ENCODE results near the gene SETBP1. TPM values are rescaled to one million over a fixed set of nuclear protein-coding genes. Genes with fewer than 3 reads are reported as not detected.

Gene SETBP1
- total and polyA plus RNA-seq, 8 donors, result 19.7 to 27.5 (median 21.5) TPM

DNA sequence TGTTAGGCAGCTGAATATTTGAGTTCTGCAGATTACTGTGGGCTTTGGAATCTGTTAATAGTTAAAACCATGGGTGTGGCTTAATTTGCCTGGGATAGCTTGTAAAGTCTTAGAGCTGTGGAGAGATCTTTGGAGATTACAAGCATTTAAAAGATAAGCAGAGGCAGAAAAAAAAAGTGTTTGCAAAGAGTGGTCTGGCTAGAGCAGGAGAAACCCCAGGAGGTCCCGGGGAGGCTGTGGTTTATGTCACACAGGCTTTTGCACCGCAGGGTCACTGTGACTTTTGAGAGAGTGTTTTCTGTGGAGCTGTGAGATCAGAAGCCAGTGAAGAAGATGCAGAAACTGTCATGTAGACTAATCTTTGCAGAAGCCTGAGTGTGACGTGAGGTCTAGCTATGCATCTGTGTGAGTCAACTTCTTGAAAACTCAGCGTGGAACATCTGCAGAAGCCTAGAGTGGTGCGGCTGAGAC lies 49.0 kb downstream of the SETBP1 start:
- Histone ChIP-seq H3K27ac (peak overlapping the region in 1 of 2 donors; percentile 28), H3K36me3 (no peaks in the 10 kb centered on the region), H3K4me1 (peaks cover 14 to 41% of the 10 kb centered on the region in 2 donors), H3K27me3 (peaks cover 0 to 55% of the 10 kb centered on the region in 2 donors), H3K4me3 (no peak overlapping the region), H3K9me3 (no peaks in the 10 kb centered on the region)
- TF ChIP-seq, protein P1, sequence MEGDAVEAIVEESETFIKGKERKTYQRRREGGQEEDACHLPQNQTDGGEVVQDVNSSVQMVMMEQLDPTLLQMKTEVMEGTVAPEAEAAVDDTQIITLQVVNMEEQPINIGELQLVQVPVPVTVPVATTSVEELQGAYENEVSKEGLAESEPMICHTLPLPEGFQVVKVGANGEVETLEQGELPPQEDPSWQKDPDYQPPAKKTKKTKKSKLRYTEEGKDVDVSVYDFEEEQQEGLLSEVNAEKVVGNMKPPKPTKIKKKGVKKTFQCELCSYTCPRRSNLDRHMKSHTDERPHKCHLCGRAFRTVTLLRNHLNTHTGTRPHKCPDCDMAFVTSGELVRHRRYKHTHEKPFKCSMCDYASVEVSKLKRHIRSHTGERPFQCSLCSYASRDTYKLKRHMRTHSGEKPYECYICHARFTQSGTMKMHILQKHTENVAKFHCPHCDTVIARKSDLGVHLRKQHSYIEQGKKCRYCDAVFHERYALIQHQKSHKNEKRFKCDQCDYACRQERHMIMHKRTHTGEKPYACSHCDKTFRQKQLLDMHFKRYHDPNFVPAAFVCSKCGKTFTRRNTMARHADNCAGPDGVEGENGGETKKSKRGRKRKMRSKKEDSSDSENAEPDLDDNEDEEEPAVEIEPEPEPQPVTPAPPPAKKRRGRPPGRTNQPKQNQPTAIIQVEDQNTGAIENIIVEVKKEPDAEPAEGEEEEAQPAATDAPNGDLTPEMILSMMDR (IDR thresholded peaks at IDR 0.05), result no peak
- intact Hi-C loops (cut with DNase I), result no loop called here
- ATAC-seq (peak; percentile 25), DNase-seq (no peak)

DNA sequence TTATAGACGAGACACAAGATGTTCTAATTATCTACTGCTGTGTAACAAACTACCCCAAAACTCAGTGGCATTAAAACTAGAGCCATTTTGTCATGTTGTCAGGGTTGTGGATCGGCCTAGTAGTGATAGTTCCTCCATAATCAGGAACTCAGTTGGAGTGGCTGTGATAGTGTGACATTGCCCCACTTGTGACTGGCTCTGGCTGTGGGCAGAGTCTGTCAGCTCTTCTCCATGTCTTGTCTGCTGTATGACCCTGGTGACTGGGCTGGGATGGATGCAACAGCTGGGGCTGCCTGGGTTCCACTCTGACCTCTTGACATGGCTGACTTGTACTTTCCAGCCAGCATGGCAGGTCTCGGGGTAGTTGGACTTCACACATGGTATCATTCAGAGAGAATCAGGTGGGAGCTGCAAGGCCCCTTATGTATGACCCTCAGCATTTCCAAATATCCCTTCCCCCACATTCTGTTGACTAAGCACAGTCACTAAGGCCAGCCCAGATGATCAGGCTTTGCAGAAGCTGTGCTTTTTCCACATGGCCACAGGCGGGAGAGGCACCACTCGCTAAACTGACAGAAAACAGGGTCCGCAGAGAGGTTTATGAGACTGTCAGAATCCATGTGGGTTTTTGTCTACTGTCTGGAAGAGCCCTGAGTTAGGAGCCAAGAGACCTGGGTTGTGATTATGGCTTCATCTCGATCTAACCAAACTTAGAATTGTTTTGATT lies 50.3 kb downstream of the SETBP1 start:
- ATAC-seq, result no peak
- no peak overlapping the region for H3K4me3 ChIP-seq
- peaks cover 0 to 48% of the 10 kb centered on the region in 2 donors for H3K27me3 ChIP-seq
- H3K4me1 ChIP-seq, result peaks cover 7 to 33% of the 10 kb centered on the region in 2 donors
- TF ChIP-seq, protein P1 (IDR thresholded peaks at IDR 0.05), result no peak
- intact Hi-C loops (cut with DNase I), result no loop called here
- H3K27ac ChIP-seq, result no peak overlapping the region
- no peaks in the 10 kb centered on the region for H3K9me3 ChIP-seq
- H3K36me3 ChIP-seq, result no peaks in the 10 kb centered on the region
- no peak for DNase-seq

DNA sequence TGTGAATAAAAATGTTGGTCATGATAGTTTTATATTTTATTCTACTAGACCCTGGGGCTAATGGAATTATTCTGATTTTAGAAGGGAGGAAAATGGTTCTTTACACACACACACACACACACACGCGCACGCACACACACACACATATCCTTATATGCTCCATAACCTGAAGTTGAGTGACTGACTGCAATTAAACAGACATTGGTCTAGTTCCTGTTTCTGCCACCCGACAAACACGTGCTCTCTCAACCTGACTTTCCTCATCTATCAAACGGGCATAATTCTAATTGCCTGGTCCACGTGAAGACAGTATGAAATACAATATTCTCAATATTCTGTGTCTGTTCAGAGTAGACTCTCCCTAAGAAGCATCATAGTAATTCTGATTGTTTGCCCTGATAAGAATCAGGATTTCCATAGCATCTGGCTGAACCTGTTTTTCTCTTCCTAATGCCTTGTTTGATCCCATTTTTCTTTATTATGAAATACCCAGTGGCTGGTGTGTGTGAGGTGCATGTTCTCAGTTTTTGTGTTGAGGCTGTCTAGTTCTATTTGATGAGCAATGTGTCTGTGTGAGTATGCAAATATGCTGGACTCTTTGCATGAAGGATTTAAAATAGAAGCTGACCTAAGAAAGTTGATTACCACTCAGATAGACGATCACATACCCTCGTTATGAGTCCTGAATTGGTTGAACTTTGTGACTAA lies 51.0 kb downstream of the SETBP1 start:
- H3K27ac ChIP-seq, result no peak overlapping the region
- intact Hi-C loops (cut with DNase I), result no loop called here

DNA sequence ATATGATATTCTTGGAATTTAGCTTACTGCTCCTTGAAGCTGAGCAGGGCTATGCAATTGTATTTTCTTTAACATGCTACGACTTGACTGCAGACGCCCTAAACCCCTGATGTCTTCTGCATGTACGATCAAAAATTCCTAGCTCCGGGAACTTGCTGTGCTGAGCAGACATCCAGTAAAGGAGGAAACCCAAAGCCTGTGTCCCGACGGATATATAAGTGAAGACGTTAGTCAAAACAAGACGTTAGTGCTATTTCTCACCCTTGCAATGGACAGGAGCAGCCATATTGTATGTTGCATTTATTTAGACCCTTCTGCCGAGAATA lies 51.5 kb downstream of the SETBP1 start:
- H3K9me3 ChIP-seq, result no peaks in the 10 kb centered on the region
- H3K4me1 ChIP-seq, result peaks cover 0 to 24% of the 10 kb centered on the region in 2 donors
- DNase-seq (no peak), ATAC-seq (no peak)
- H3K36me3 ChIP-seq, result no peaks in the 10 kb centered on the region
- intact Hi-C loops (cut with DNase I), result no loop called here
- H3K4me3 ChIP-seq, result no peak overlapping the region
- H3K27ac ChIP-seq, result no peak overlapping the region
- TF ChIP-seq, protein P1 (IDR thresholded peaks at IDR 0.05), result no peak
- peaks cover 0 to 57% of the 10 kb centered on the region in 2 donors for H3K27me3 ChIP-seq

More for the DNA sequence above, 51.0 kb downstream of the SETBP1 start:
- H3K9me3 ChIP-seq, result no peaks in the 10 kb centered on the region
- DNase-seq (no peak), ATAC-seq (no peak)
- TF ChIP-seq, protein P1 (IDR thresholded peaks at IDR 0.05), result no peak
- no peaks in the 10 kb centered on the region for H3K36me3 ChIP-seq
- peaks cover 0 to 26% of the 10 kb centered on the region in 2 donors for H3K4me1 ChIP-seq
- peaks cover 0 to 54% of the 10 kb centered on the region in 2 donors for H3K27me3 ChIP-seq
- H3K4me3 ChIP-seq, result no peak overlapping the region

DNA sequence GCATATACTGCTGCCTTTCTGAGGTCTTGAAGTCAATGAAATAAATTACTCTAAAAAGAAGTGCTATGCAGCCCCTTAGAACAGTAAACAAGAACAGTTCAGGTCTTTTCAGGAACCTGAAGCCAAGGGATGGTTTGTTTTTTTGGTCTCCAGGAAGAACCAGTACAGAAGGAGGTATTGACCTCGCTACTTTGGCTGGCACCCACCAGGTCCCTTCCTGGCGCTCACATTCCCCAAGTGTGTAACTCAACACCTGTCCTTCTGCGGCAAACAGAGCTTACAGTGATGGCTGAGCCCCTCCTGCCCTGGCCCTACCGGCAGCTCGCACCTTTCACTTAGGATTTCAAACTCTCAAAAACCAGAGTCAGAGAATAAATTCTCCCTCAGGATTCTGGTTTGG lies 51.9 kb downstream of the SETBP1 start:
- intact Hi-C loops (cut with DNase I), result no loop called here
- no peak for DNase-seq
- Histone ChIP-seq H3K27ac (no peak overlapping the region), H3K4me3 (no peak overlapping the region), H3K36me3 (no peaks in the 10 kb centered on the region), H3K4me1 (peaks cover 0 to 24% of the 10 kb centered on the region in 2 donors), H3K9me3 (no peaks in the 10 kb centered on the region), H3K27me3 (peaks cover 0 to 61% of the 10 kb centered on the region in 2 donors)
- TF ChIP-seq, protein P1 (IDR thresholded peaks at IDR 0.05), result no peak
- ATAC-seq, result no peak

Data from left lung (tissue), 10 donors.